Measurements from ENCODE around the gene MXD4.
"Not testable (repeated sequence)": the region's sequence is repeated elsewhere in the genome, so short reads cannot be mapped to it uniquely, and the experiment has no call there.

MXD4 gene

DNA sequence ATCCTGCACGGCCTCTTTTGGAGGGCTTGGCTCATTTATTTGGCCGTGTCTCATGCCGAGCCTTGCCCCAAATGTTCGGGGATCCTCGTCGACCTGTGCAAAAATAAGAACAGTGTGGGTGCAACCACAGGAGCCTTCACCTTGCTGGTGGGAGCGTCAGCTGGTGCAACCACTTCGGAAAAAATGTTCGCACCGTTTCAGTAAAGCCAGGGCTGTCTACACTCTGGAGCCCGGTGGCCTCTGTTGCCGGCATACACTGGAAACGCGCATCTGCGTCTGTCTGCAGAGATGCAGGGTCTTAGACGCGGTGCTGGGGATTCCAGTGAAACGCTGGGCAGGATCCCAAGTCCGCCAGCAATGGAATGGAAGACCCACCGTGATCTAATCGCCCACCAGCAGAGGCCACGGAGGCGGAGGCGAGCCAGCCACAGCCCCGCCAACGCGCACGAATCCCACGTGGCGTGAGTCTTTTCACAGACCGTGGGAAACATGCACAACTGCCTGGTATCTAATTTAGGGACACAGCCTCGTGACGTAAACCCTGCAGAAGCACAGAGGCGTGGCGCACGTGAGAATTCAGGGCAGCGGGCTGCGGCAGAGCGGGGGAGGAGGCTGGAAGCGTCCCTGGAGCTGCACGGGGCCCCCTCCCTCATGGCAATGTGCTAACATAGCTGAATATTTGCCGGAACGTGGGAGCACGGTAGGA lies 13.8 kb upstream of the MXD4 start:
- no peak for DNase-seq (ENCODE audit: low spot score)
- FAIRE-seq = no peak

DNA sequence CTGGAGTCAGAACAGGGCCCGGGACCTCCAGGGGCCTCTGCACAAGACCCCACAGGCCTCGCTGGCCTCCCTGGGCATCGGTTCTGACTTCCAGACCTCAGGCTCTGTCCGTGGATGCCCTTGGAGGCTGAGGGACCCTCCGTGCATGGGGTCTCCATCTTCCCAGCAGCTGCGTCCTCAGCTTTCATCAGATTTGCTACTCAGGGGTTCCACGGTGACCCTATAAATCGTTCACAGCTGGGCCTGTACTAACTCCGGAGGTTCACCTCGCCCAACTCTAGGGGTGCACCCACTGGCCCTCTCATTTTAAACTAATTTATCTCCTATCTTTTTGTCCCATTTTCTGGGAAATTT lies 13.1 kb upstream of the MXD4 start:
- not testable (repeated sequence) for FAIRE-seq

DNA sequence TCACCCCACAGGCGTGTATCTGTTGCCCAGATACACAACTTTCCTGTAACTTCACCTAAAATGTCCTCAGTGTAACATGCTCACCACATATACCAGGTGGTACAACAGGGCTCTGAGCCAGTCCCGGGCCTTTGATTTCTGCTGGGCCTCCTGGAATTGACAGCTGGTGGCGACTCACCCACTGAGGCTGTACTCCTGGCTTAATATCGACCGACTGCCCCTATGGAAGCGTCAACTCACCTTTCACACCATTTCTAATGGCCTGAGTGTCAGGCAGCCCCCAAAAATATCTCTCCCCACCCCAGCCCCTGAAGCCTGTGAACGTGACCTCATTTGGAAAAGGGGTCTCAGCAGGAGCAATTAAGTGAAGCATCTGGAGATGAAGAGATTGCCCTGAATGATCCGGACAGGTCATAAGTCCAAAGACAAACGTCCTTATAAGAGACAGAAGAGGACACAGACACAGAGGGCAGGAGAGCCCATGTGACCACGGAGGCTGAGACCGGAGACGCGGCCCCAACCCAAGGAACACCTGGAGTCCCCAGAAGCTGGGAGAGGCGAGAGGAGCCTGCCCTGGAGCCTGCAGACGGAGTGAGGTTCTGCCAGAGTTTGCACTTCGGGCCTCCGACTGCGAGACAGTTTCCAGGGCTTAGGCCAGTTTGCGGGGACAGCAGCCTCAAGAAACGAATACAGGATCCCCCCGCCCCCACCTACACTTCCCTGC lies 12.6 kb upstream of the MXD4 start:
- DNase-seq (ENCODE audit: low spot score) = no peak
- FAIRE-seq = no peak

More for the DNA sequence above, 13.1 kb upstream of the MXD4 start:
- DNase-seq (ENCODE audit: low spot score) = not testable (repeated sequence)

DNA sequence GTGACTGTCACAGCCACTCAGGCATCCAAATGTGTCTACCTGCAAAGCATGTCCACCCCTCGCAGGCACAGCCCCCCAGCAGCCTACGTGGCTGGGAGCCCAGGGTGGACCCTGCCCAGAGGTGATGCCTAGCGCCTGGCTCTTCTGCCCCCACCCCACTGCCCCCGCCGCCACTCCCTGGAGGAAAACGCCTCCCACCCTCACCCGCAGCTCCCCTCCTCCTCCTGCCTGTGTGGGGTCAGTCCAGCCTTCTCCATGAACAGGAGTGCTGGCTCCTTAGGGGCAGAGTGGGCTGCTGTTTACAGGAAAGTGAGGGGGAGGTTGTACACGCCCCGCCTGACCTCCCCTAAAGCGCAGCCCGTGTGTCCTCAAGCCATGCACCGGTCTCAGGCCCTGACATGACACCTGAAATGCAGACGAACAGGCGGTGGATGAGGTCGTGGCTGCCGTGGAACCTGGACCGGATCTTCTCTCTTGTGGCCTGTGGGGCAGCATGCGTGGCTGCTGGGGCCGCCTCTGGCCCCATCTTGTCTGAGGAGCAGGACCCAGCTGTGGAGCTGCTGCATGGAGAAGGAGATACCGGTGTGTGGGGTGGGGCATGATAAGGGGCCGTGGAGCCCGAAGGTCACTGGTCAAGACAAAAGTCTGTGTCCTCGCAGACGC lies 11.9 kb upstream of the MXD4 start:
- FAIRE-seq = no peak
- DNase-seq (ENCODE audit: low spot score) = no peak

DNA sequence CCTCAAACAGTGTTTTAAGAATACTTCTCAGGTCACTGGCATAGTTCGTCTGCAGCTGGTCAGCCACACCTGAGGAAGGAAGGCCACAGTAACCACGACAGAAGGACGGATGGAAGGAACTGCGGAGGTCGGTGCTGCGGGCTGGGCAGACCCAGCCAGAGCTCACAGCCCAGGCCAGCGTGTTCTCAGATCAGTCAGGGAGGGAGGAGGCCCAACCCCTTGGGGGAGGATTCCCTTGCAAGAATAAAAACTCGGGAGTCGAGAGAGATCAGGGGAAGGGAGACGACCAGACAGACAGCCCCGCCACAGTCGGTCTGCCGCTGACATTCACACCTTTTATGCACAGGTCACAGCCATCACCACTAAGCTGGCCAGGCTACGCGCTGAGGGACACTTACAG lies 11.3 kb upstream of the MXD4 start:
- no peak for DNase-seq (ENCODE audit: low spot score)
- no peak for FAIRE-seq

DNA sequence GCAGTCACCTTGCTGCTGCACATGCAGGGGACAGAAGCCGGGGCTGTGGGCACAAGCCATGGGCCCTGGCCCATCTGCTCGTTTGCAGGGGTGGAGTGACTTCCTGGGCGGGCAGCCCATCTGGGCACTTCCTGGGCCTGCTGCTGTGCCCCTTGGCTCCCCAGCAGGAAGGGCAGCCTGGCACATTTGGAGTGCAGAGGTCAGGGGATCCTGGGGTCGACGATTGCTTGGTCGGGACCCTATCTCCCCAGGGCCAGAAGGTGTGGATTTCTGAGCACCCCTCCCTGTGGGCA lies 10.9 kb upstream of the MXD4 start:
- DNase-seq (ENCODE audit: low spot score) = no peak
- FAIRE-seq = no peak

DNA sequence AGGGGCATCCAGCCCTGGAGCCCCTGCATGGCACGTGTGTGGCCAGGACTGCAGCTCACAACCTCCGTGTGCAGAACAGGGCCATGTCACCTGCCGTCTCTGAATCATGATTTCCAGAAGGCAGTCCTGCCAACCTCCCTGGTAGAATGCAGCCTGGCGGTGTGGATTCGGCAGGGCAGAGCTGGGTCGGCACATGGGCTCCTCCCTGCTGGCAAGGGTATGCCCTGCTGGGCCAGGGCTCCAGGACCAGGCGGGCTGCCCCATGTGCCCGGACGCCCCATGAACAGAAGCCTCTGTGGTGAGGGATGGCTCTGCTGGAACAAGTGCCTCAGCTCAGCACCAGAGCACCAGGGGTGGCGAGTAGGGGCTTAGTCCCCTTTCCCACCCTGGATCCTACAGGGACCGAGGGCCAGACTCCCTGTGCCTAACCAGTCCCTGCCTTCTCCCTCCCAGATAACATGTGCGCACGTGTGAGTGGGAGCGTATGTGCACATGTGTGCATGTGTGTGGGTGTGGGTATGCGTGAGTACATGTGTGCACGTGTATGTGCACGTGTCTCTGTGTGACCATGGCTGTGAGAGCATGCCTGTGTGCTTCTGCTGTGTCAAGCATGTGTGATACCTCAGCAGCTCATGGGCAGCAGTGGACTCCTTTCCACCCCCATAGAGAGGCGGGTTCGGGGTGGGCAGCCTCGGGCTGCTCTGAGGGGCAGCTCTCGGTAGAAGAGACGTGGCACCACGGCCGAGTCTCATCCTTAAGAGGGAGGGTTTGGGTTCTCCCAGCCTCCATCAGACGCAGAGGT lies 10.3 kb upstream of the MXD4 start:
- no peak for FAIRE-seq

DNA sequence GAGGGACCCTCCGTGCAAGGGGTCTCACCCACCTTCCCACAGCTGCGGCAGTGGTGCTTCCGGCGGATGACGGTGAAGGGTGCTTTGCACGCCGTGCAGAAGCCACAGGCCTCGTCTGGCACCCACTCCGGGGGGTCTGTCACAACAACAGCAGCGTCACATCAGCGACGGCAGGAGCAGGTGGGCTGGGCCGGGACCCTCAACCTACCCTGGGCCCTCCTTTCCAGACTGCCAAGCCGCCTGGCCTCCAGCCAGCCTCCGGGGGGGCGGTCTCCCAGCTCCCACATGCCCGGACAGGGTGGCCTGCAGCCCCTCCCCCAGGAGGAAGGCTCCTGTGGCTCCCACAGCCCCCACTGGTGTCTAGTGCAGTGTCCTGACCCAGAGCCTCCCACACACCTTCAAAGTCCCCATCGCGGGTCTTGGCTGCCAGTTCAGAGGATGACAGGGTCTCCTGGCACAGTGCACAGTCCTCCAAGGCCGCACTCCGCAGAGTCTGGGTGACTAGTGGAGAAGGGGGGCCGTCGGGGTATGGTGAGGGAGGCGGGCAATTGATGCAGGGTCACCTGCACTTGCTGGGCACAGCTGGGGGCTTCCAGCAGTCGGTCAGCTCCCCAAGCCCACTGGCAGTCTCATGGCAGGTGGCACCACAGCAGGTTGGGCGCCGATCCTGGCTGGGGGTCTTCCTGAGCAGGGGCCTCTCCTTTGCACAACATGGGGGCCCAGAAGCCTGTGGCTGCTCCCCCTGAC lies 9.5 kb upstream of the MXD4 start:
- FAIRE-seq (no peak), DNase-seq (ENCODE audit: low spot score) (no peak)

More for the DNA sequence above, 10.3 kb upstream of the MXD4 start:
- no peak for DNase-seq (ENCODE audit: low spot score)

DNA sequence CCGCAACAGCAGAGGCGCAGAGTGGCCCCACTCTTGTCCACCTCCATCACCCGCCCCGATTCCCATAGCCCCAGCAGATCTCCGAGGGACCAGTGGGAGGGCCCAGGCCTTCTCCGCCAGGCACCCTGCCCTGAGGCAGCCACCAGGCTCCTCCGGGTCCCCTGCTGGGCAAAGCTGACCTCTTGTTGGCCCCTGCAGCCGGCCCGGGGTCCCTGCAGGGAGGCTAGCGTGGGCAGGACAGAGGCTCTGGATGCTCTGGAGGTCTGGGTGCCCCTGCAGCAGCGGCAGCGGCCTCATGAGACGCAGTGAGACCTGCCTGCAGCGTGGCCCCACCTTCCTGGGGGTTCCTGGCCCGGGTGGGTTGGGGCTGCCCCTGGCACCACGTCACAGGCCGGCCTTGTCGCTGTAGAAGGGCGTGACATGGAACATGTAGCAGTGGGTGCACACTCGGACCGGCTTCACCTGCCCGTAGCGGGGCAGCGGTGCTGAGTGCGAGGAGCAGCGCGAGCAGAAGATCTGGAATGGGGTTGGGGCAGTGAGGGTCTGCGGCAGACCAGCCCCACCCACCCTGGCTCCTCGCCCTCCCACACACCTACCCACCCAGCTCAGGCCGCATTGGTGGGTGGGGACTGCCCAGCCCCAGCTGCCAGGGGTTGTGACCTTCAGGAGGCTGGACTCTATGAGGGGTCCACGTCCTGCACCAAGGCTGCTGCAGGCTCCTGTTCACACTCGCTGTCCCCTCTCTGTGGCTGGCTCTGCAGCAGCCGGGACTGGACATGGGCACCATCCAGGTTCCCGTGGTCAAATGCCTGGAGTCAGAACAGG lies 8.6 kb upstream of the MXD4 start:
- DNase-seq (ENCODE audit: low spot score) = no peak
- no peak for FAIRE-seq

DNA sequence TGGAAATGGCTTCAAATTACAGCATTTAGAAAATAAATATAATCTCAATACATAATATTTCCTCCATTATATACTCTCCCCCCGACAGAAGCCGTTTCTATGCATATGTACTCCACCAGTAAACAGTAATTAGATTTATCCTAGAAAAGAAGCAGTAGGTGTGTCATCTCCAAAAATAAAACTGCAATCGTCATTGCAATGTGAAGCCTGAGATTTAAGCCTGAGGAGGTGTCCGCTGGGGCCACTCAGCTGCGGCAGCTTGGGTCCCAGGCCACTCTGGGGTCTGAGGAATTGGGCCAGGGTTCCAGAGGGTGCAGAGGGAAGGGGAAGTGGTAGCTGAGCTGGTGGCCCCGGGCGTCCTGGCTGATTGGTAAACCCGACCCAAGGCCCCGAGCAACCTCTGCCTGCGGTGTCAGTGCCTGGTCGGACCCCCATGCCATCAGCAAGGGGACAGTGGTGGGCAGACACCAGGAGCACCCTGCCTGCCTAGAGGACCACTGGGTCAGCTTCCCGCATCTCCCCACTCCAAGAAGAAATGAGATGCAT lies 7.8 kb upstream of the MXD4 start:
- DNase-seq (ENCODE audit: low spot score) (no peak), FAIRE-seq (no peak)

DNA sequence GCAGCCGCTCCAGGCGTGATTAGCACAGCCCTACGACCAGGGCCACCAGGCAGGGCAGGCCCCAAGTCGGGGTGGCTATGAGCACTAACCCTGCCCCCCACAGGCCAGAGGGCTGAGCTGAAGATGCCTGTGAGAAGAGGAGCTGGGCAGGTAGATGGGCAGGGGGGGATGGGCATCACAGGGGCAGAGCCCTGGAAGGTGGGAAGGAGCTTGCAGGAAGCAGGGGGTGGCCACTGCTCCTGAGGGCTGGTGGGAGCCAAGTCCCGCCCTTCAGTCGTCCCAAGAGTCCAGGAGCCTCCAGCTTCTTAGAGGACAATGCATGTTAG lies 7.3 kb upstream of the MXD4 start:
- FAIRE-seq (no peak), DNase-seq (ENCODE audit: low spot score) (no peak)

DNA sequence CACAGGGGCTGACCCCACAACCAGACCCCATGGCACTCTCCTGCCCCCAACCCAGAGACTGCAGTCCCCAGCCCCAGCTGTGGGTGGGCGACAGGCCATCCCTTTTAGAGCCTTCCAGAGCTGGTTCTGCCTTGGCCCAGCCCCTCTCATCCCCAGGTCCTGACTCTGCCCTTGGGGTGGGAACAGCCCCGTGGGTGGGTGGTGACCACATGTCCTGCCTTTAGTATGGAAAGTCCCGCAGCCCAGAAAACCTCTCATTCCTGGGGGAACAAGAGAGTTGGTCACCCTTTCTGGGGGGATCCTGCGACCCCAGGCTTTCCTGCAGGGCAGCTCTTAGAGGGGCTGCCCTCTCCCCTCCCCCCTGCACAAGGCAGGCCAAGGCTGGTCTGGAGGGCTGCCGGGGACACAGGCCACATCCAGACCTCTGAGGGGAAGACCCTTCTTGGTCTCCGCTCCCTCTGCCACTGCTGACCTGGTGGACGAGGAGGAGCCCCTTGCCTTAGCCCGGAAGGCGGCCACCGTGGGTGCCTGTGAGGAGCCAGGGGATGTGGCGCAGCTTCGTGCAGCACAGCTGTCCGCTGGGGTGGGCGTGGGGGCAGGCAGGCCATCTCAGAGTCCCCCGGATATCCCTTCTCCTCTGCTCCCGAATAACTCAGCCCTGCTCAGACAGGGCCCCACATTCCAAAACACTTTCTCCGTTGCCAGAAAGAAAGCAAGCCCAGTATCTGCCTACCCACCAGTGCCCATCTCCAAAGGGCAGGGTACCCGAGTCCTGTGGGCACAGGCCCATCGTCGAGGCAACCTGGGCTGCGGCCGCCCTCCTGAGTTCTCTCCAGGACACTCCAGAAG lies 6.7 kb upstream of the MXD4 start:
- FAIRE-seq (no peak), DNase-seq (ENCODE audit: low spot score) (no peak)

DNA sequence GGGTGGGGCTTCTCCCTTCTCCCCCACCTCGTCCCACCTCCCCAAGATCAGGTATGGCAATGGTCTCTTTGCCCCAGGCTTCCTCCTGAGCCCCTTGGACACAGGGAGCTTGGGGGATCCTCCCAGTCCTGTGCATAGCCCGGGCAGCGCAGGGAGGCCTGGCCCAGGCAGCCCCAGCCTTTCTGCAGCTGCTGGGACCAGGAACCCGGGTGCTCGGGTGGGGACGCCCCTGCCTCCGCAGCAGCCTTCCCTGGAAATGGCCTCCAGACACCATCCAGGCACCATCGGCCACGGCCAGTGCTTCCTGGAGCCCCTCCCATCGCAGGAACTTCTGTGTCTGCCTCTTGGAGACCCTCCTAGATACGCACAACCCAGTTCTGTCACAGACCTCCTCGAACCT lies 5.9 kb upstream of the MXD4 start:
- no peak for DNase-seq (ENCODE audit: low spot score)
- no peak for FAIRE-seq

DNA sequence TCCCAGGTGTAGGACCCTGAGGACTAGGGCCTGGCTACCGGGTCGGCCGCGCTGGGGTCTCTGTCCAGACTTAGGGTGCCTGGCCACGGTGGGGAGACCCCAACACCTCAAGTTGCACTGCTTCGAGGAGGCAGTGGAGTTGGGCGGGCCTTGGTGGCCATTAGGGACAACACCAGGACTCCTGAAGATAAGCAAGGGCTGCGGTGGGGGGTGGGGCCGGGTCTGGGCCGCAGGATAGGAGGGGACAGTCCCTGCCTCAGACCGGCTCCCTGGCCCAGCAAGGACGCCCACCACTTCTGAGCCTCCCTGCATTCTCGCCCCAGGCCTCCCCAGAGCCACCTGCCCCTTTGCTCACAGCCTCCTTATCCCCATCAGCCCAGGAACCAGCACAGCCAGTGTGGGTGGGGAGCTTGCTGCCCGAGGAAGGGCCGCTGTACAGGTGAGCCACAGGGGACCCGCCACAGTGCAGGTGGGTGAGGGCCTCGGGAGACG lies 5.5 kb upstream of the MXD4 start:
- DNase-seq (ENCODE audit: low spot score) (no peak), FAIRE-seq (no peak)

DNA sequence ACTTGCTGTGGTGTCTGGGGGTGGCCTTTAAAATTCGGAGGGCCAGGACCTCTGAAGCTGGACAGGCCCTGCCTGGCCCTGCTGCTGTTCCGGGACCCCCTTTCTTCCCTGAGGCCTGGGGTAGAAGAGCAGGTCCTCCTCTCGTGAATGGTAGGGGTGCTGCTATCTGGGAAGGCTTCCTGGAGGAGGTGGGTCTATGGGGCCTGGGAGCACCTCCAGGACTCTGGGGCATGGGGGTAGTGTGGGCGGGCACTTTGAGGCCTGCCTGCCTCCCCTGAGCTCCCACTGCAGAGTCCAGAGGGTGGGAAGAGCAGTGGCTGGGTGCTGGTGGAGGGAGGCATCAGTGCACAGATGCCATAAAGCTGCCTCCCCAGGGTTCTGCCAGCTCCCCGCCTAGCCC lies 4.9 kb upstream of the MXD4 start:
- no peak for FAIRE-seq
- DNase-seq (ENCODE audit: low spot score) = no peak

DNA sequence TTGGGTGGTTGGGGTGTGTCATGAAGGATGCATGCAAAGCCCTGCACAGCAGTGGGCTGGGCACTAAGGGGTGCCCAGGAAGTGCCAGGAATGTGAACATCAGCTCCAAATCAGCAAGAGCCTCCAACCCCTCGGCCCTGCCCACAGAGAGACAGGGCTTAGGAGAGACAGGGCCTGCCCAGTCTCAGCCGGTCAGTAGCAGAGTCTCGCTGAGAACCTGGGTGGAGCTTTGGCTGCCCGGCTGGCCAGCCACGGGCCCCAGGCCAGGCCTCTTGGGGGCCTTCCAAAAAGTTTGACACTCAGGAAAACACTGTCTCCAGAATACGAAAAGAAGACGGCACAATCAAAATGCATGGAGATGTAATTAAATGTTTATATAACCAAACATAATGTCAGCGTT lies 4.3 kb upstream of the MXD4 start:
- FAIRE-seq = no peak
- DNase-seq (ENCODE audit: low spot score) = no peak

DNA sequence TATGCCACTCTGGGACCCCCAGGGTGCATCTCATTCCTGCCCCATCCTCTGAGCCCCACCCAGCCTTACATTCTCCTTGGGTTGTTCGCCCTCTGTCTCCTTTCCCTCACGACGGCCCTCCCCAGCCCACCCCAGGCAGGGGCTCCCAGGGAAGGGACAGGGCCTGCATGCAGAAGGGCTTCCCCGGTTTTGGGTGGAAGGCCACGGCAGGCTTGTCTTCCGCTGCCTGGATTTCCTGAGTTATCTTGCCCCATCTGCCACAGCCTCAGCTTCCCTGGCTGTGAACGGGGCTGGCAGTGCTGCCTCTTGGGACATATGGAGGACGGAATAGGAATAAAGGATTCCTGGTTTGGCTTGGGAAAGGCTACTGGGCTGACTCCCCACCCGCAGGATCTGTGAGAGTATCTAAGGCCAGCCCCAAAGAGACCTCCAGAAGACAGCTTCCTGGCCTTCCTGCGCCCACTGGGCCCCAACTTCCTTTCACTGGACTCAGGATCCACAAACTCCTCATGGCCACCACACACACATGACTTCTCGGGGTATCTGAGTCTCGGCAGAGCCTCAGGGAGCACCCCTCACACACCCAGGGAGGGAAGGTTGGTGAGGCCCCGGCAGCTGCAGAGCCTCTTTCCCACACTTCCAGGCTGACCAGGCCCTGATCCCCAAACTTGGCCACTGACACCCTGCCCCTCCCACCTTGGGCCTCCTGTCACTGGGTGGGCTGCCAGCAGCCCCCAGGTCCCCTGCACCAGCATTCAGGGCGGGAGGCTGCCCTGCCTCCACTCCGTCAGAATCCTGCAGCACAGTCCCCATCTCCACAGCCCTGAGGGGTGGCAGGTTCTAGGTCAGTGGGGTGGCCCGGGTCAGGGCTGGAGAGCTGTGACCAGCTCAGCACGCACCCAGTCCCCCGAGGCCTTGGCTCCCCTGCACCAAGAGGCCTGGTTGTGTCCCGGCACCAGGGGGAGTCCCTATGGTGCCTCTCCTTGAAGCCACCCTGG lies 3.5 kb upstream of the MXD4 start:
- no peak for FAIRE-seq
- no peak for DNase-seq (ENCODE audit: low spot score)

DNA sequence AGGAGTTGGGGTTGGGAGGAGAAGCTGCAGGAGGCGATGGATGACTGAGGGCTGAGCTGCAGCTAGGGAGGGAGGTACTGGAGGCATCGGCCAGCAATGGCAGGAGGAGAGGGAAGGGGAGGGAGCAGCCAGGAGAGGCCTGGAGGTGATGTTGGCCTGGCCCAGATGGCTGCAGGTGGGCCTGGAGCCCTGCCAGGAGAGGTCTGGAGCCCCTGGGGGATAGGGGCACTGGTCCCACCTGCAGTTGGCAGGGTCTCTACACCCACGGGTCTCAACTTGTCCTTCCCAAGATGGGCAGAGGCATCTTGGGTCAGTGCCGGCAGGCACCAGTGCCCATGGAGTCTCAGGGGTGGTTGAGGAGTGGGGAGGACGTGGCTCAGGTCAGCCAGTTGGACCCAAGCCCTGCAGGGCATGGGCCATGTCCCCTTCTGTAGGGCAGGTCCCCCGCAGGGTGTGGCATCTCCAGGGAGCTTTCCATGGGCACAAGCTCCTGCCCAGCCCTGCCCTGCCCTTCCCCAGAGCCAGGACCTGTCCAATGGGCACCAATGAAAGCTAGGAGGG lies 2.7 kb upstream of the MXD4 start:
- FAIRE-seq = no peak
- no peak for DNase-seq (ENCODE audit: low spot score)
